NCI-H1092 treated with DMSO at 0.1 percent for 48 hours (cell line): ENCODE results near the gene CEACAM3.

ENCODE experiments used
- DNase-seq: peaks from one replicate; lab custom pipeline; 2025; lab: John Stamatoyannopoulos, UW

The CEACAM3 gene

DNA sequence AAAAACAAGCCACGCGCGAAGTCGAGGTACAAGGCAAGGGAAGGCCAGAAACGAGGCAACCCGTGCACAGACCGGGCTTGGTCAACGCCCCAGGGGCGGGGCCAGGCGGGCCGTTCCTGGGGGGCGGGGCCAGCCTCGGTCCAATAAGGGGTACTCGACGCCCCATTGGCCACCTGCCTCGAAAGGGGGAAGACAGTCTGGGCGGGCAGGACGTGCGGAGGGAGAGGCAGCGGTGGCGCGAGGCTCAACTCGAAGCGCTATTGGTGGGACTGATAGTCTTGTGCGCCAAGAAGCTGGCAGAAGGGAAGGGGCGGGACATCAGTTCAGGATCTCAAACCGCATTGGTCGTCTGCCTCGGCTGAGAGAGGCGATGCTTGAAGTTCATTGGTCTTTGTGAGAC, 48.2 kb downstream of the CEACAM3 start, which contains the start of gene LYPD4:
Gene LYPD4, minus strand, starts transcription at position 83 of the 400 bp plus-strand sequence. CDS start 5,398 bp downstream, outside the sequence.
- DNase-seq: no peak

DNA sequence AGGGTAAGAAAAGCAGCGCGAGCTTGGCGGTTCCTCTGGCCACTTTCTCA, 48.4 kb downstream of the CEACAM3 start, which contains the start of gene DMRTC2:
Gene DMRTC2, plus strand, starts transcription at position 42 of the 50 bp plus-strand sequence. CDS start 2,387 bp downstream, outside the sequence.
- DNase-seq: no peak

DNA sequence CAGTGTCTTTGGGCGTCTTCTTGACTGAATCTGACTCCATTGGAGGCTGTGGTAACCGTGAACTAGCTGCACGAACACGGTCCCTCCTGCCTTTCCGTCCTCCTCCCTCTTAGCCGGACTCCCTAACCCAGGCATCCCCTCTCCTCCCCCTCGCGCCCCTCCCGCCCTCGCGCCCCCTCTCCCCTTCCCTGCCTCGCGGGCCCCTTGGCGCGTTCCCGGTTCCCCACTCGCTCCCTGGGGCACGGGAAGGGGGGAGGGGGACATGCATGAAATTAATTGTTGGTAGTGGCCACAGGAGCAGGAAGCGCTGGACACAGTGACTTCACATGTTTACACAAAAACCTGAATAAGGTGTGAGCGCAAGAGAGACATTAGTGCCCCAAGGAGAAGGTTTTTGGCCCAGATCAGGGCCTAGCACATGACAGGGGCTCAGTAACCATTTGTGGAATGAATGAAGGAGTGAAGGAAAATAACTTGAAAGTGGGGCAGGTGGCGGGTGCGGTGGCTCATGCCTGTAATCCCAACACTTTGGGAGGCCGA, 48.7 kb downstream of the CEACAM3 start:
- no peak for DNase-seq

DNA sequence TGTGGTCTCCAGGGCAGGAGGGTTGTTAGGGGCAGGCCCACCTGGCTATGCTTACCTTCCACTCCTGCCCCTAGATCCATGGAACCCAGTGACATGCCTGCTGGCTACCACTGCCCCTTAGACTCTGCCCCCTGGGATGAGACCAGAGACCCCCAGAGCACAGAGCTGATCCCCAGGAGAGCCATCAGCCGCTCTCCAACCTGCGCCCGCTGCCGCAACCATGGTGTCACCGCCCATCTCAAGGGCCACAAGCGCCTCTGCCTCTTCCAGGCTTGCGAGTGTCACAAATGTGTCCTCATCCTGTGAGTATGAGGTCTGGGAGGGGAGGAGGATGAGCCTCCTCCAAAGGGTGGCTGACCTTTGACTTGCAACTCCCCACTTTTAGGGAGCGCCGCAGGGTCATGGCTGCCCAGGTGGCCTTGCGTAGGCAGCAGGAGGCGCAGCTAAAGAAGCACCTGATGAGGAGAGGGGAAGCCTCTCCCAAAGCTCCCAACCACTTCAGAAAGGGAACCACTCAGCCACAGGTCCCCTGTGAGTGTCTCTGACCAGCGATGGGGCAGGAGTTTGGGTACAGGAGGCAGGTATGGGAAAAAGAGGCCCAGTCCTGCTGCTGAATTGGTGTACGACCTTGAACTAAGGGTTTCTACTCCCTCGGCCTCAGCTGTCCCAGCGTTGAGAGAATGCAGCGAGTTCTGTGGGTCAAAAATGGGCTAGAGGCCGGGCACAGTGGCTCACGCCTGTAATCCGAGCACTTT, 51.1 kb downstream of the CEACAM3 start:
- DNase-seq: no peak

DNA sequence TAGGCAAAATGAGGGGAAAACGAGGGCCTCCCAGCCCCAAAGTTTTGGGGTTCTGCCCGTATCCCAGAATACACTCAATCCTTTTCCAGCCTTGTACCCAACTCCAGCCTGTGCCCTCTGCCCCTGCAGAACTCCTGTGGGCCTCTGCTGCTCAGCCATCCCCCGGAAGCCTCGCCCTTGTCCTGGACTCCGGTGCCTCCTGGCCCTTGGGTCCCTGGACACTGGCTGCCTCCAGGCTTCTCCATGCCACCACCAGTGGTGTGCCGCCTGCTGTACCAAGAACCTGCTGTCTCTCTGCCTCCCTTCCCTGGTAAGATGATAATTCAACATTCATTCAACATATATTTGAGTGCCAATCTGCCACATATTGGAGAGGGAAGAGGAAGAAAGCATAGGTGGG, 52.3 kb downstream of the CEACAM3 start:
- DNase-seq: no peak

DNA sequence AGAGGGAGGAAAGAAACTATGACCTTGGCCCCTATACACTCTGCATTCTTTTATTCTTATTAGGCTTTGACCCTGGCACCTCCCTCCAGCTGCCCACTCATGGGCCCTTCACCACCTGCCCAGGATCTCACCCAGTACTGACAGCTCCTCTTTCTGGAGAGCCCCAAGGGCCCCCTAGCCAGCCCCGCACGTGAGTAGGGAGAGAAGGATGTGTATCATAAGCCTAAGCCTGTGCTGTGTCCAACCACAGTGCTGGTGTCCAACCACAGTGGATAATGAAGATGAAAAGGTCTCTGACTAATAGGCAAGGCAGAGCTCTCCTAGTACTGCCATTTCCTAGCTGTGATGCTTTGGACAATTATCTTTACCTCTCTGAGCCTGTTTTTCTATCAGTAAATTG, 52.7 kb downstream of the CEACAM3 start:
- DNase-seq: no peak

DNA sequence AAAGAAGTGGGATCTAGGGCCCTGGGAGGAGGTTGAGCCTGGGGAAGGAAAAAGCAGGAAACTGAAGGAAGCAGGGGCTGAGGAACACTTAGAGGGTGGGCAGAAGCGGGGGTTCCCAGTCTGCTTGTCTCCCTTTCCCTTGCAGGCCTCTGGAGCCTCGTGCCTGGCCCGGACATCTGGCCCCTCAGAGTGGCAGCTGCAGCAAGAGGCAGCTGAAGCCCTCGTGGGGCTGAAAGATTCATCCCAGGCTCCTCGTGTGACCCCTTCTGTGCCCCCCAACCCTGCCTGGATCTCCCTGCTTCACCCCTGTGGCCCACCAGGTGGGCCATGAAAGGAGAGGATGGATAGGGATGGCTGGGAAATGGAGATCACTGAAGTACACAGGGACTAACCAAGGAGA, 54.0 kb downstream of the CEACAM3 start:
- DNase-seq: no peak

DNA sequence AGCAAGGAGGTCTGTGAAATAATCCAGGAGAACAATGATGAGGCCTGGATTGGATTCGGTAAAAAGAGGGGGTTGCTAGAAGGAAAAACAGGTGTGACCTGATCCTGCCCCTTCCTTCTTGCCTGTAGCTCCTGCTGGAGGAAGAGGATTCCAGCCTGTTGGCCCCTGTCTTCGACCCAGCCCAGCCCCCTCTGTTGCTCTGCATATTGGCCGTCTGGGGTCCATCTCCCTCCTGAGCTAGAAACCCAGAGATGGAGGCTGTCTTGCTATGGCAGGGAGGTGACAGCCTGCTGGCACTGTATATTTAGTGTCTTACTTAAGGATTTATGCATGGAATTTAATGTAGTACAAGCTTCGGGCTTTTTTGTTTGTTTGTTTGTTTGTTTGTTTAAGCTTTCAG, 55.1 kb downstream of the CEACAM3 start:
- DNase-seq: no peak

DNA sequence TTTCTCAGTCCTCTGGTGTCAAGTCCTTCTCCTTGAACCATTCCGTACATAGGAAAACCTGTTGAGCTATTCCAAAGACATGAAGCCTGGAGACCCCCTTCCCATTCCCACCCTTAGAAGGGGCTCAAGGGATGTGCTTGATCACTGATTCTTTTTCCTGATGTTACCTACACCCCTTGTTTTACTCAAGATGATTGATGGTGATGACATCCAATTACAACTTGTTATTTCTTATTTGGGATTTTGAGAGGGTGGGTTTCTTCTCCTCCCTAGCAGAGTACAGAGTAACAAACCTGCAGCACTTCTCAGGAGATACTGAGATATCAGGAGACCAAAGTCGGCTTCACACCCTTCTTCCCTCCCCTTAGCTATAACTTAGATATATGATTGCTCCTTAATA, 57.0 kb downstream of the CEACAM3 start:
- DNase-seq: no peak

DNA sequence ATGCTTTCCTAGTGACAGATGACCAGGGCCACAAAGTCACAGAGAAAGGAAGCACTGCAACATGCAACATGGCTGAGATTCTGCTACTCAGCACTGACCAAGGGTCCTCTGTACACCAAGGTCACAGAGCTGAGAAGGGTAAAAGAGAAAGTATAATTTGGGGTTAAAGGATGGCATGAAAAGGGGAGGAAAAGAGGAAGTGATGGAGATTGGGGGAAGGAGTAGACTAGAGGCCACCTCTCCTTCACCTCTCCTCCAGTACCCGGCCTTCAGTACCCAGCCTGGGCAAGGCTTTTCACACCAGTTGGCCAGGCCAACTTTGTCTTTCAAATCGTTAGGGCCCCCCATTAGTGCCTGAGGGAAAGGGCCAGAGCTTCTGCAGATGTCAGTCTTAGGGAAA, 57.4 kb downstream of the CEACAM3 start:
- DNase-seq: no peak

DNA sequence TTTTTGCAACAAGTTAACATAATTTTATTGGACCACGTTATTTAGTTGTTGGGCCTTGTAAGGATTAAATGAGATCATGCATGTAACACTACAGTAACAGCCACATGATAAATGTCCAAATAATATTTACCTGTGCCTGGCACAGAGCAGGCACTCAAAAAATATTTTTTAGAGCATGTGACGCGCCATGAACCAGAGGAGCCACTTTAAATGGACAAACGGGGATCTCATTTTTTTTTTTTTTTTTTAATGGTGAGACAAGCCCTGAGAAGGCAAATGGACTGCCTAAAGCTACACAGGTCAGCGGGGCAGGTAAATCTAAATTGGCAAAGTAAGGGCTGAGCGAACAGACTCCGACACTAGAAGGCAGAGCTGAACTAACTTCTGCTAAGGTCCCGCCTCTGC, 62.8 kb downstream of the CEACAM3 start:
- DNase-seq: no peak

DNA sequence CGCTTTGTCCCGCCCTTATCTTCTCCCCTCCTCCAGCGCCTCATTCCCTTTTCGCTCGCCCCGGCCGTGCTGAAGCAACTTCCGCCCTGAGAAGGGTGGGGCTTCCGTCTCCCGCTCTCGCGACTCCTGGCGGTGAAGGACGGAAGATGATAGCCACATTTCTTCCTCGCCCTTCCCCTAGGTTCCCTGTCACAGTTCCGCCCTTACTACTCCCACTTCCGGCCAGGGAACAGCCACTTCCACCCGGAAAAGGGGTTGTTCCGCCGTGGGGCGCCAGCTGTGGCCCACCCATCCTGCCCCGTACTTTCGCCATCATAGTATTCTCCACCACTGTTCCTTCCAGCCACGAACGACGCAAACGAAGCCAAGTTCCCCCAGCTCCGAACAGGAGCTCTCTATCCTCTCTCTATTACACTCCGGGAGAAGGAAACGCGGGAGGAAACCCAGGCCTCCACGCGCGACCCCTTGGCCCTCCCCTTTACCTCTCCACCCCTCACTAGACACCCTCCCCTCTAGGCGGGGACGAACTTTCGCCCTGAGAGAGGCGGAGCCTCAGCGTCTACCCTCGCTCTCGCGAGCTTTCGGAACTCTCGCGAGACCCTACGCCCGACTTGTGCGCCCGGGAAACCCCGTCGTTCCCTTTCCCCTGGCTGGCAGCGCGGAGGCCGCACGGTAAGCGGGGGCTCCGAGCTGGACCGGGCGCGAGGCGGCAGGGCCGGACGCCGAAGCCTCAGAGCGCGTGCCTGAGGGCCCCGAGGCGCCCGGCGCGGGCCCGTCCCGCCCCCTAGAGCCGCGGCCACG, 63.4 kb downstream of the CEACAM3 start, which contains the start of gene RPS19:
Gene RPS19, plus strand, starts transcription at position 638 of the 801 bp plus-strand sequence. CDS start 520 bp downstream, outside the sequence.
- peak; percentile 95 for DNase-seq

DNA sequence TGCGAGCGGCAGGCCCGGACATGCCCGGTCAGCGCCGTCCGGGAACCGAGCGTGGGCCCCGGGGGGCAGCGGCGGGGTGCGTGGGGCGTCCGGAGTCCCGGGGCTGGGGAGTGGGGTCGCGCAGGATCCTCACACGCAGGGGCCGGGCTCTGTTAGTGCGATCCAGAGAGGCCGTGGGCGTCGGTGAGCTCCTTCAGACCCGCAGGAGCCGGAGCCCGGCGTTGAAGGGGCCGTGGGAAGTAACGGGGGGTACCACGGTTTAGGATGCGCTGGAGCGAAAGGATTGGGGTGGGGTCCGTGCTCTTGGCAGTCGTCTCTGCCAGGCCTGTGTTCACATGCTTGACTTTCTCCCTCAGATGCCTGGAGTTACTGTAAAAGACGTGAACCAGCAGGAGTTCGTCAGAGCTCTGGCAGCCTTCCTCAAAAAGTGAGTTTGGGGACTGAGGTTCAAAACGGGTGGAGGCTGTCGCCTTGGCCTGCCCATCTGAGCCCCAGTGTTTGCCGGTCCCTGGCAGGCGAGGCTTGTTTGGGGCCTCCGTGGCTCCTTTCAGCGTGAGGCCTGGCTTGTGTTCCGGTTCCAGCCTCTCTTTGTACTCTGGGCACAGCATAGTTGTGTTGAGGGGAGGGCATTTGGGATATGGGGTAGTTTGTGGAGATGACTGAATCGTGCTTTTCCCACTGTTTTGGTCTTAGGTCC, 64.2 kb downstream of the CEACAM3 start:
- no peak for DNase-seq
